Fibroblast of lung (primary cell): ENCODE results near the gene GPR137C. TPM values are rescaled to one million over a fixed set of nuclear protein-coding genes. Genes with fewer than 3 reads are reported as not detected.

ENCODE experiments used
- DNase-seq, 2 donors: peaks; one replicate each; pipeline versions ENCODE4 v3.0.0 to v3.0.0-alpha.2; 2010; ENCODE audit warnings: low read depth in 2 of 2
- H2AFZ ChIP-seq: 2 replicates; pipeline ENCODE4 v1.5.1; 2012; ENCODE audit warnings: low read length, control low read depth, inconsistent platforms
- H3K27ac ChIP-seq: 2 replicates; pipeline ENCODE4 v1.5.1; 2011; ENCODE audit warnings: low read length, control low read depth; ENCODE audit not compliant: insufficient read depth
- H3K27me3 ChIP-seq: 2 replicates; pipeline ENCODE4 v1.5.1; 2011; ENCODE audit warnings: mild to moderate bottlenecking, low read length; ENCODE audit not compliant: control insufficient read depth, insufficient read depth
- H3K36me3 ChIP-seq: 2 replicates; pipeline ENCODE4 v1.5.1; 2011; ENCODE audit warnings: low read length; ENCODE audit not compliant: control insufficient read depth, insufficient read depth
- H3K4me1 ChIP-seq: 2 replicates; pipeline ENCODE4 v1.5.1; 2011; ENCODE audit warnings: low read length; ENCODE audit not compliant: control insufficient read depth, insufficient read depth; ENCODE audit errors: extremely low read depth
- H3K4me2 ChIP-seq: 2 replicates; pipeline ENCODE4 v1.5.1; 2011; ENCODE audit warnings: low read length, control low read depth; ENCODE audit not compliant: insufficient read depth; ENCODE audit errors: extremely low read depth
- H3K4me3 ChIP-seq, 4 experiments: fragments of 200-600 bp in 1 of 4; sonication (generic) in 1 of 4; replicated peaks in 1 of 4; 2 replicates each; pipeline ENCODE4 v1.5.1; 2011 to 2016; ENCODE audit warnings: low read length in 4 of 4, low read depth in 3 of 4, mild to moderate bottlenecking in 3 of 4, control low read depth in 2 of 4, inconsistent platforms in 1 of 4, mixed read lengths in 1 of 4; ENCODE audit not compliant: insufficient read depth in 1 of 4; ENCODE audit errors: control extremely low read depth in 1 of 4
- H3K79me2 ChIP-seq: 2 replicates; pipeline ENCODE4 v1.5.1; 2012; ENCODE audit warnings: mild to moderate bottlenecking, low read length, inconsistent platforms; ENCODE audit not compliant: control insufficient read depth, insufficient read depth
- H3K9ac ChIP-seq: 2 replicates; pipeline ENCODE4 v1.5.1; 2011; ENCODE audit warnings: mild to moderate bottlenecking, low read length, control low read depth; ENCODE audit not compliant: insufficient read depth
- H3K9me3 ChIP-seq: 2 replicates; pipeline ENCODE4 v1.5.1; 2012; ENCODE audit warnings: low read depth, low read length; ENCODE audit not compliant: control insufficient read depth, insufficient read depth
- H4K20me1 ChIP-seq: 2 replicates; pipeline ENCODE4 v1.5.1; 2011; ENCODE audit warnings: low read length; ENCODE audit not compliant: control insufficient read depth, insufficient read depth; ENCODE audit errors: extremely low read depth
- EZH2 ChIP-seq: IDR thresholded peaks from 2 replicates; pipeline ENCODE4 v1.5.1; 2012; ENCODE audit warnings: low read length, control low read depth, mild to moderate bottlenecking; ENCODE audit errors: missing control alignments
- polyA plus RNA-seq, 2 donors: library from polyadenylated mRNA; depleted of rRNA in 1 of 2; stranded (reverse) in 1 of 2; unstranded in 1 of 2; fragments of >200 nt; gene quantifications; 2 replicates each; pipeline ENCODE4 v1.2.1, GENCODE V29; 2011 to 2012; ENCODE audit warnings: missing spikeins in 1 of 2
- total RNA-seq: library from RNA; depleted of rRNA; stranded (reverse); fragments of >200 nt; gene quantifications from 2 replicates; pipeline ENCODE4 v1.2.1, GENCODE V29; 2014
- TF ChIP-seq, protein P1 (sequence below), 2 donors: IDR thresholded peaks in 1 of 2; conservative IDR thresholded peaks in 1 of 2; 1 replicate in 1 of 2; 2 replicates in 1 of 2; pipeline ENCODE4 v1.5.1; 2011 to 2012; ENCODE audit warnings: low read length in 2 of 2, control low read depth in 1 of 2, inconsistent platforms in 1 of 2, low read depth in 1 of 2, mild to moderate bottlenecking in 1 of 2

Gene GPR137C
- total and polyA plus RNA-seq, 2 donors (not counting 1 experiment from before 2014, with no cell fraction given) = 0.37 to 0.50 TPM

DNA sequence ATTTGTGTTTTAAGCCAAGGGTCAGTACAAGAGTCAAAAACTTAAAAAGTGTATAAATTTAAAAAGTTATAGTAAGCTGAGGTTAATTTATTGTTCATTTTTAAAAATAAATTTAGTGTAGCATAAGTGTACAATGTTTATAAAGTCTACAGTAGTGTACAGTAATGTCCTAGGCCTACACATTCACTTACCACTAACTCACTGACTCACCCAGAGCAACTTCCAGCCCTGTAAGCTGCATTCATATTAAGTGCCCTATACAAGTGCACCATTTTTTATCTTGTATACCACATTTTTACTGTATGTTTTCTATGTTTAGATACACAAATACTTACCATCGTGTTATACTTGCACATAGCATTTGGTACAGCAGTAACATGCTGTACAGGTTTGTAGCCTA is 37.7 kb downstream of the GPR137C start:
- no peak overlapping the region for H3K9ac ChIP-seq
- H3K9me3 ChIP-seq = no peaks in the 10 kb centered on the region

DNA sequence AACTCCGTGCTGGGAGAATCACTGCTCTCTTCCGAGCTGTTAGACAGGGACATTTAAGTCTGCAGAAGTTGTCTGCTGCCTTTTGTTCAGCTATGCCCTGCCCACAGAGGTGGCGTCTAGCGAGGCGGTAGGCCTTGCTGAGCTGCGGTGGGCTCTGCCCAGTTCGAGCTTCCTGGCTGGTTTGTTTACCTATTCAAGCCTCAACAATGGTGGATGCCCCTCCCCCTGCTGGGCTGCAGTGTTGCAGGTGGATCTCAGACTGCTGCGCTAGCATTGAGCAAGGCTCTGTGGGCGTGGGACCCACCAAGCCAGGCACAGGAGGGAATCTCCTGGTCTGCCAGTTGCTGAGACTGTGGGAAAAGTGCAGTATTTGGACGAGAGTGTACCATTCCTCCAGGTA is 43.7 kb downstream of the GPR137C start:
- no peak overlapping the region for H3K9ac ChIP-seq

More for the DNA sequence above, 37.7 kb downstream of the GPR137C start:
- no peaks in the 10 kb centered on the region for H4K20me1 ChIP-seq
- no peaks in the 10 kb centered on the region for H3K4me1 ChIP-seq
- no peak overlapping the region for H2AFZ ChIP-seq
- DNase-seq = no peak
- H3K4me2 ChIP-seq = no peak overlapping the region
- no peak overlapping the region for H3K4me3 ChIP-seq
- TF ChIP-seq, protein P1, sequence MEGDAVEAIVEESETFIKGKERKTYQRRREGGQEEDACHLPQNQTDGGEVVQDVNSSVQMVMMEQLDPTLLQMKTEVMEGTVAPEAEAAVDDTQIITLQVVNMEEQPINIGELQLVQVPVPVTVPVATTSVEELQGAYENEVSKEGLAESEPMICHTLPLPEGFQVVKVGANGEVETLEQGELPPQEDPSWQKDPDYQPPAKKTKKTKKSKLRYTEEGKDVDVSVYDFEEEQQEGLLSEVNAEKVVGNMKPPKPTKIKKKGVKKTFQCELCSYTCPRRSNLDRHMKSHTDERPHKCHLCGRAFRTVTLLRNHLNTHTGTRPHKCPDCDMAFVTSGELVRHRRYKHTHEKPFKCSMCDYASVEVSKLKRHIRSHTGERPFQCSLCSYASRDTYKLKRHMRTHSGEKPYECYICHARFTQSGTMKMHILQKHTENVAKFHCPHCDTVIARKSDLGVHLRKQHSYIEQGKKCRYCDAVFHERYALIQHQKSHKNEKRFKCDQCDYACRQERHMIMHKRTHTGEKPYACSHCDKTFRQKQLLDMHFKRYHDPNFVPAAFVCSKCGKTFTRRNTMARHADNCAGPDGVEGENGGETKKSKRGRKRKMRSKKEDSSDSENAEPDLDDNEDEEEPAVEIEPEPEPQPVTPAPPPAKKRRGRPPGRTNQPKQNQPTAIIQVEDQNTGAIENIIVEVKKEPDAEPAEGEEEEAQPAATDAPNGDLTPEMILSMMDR (conservative IDR thresholded peaks at IDR 0.05 in 1 of 2, IDR thresholded peaks at IDR 0.05 in 1 of 2; ENCODE audit: low read depth in 1 of 2, low read length in 2 of 2) = no peak
- no peak for TF ChIP-seq EZH2
- no peaks in the 10 kb centered on the region for H3K27me3 ChIP-seq
- no peaks in the 10 kb centered on the region for H3K36me3 ChIP-seq
- H3K79me2 ChIP-seq = no peaks in the 10 kb centered on the region
- H3K27ac ChIP-seq = no peak overlapping the region

DNA sequence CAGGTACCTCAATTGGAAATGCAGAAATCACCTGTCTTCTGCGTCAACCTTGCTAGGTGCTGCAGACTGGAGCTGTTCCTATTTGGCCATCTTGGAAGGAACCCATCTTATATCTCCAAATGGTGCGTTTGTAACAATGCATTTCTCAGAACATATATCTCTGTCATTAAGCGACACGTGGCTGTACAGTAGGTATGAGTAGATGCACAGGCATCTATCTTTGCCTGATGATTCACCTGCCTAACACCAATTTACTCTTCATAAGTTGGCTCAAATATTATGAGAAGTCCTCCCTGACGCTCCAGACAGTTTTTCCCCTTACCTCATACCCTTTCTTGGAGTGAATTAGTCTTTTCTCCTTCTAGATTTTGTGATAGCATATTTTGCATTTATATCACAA is 44.2 kb downstream of the GPR137C start:
- no peak for TF ChIP-seq EZH2
- TF ChIP-seq, protein P1 (conservative IDR thresholded peaks at IDR 0.05 in 1 of 2, IDR thresholded peaks at IDR 0.05 in 1 of 2; ENCODE audit: low read depth in 1 of 2, low read length in 2 of 2) = no peak
- H2AFZ ChIP-seq = no peak overlapping the region
- peak in 1 of 2 donors; percentile 19 for DNase-seq
- H3K4me1 ChIP-seq = no peaks in the 10 kb centered on the region
- no peaks in the 10 kb centered on the region for H4K20me1 ChIP-seq
- H3K4me2 ChIP-seq = no peak overlapping the region
- H3K36me3 ChIP-seq = no peaks in the 10 kb centered on the region
- H3K79me2 ChIP-seq = no peaks in the 10 kb centered on the region
- no peak overlapping the region for H3K4me3 ChIP-seq
- H3K9me3 ChIP-seq = no peaks in the 10 kb centered on the region
- H3K27me3 ChIP-seq = no peaks in the 10 kb centered on the region
- no peak overlapping the region for H3K9ac ChIP-seq
- no peak overlapping the region for H3K27ac ChIP-seq

More for the DNA sequence above, 43.7 kb downstream of the GPR137C start:
- Histone ChIP-seq H4K20me1 (no peaks in the 10 kb centered on the region), H2AFZ (no peak overlapping the region), H3K27ac (no peak overlapping the region), H3K36me3 (no peaks in the 10 kb centered on the region), H3K9me3 (no peaks in the 10 kb centered on the region), H3K4me2 (no peak overlapping the region), H3K4me3 (no peak overlapping the region), H3K4me1 (no peaks in the 10 kb centered on the region), H3K79me2 (no peaks in the 10 kb centered on the region), H3K27me3 (no peaks in the 10 kb centered on the region)
- no peak for TF ChIP-seq EZH2
- TF ChIP-seq, protein P1 (conservative IDR thresholded peaks at IDR 0.05 in 1 of 2, IDR thresholded peaks at IDR 0.05 in 1 of 2; ENCODE audit: low read depth in 1 of 2, low read length in 2 of 2) = no peak
- no peak for DNase-seq
